ENCODE measurements around the gene CCL17. TPM values are rescaled to one million over a fixed set of nuclear protein-coding genes. Genes with fewer than 3 reads are reported as not detected.

The CCL17 gene
- total and polyA plus RNA-seq, 8 donors, result 1.1 TPM; not detected in 7

GRCh38 chr16:57462209-57462977 is 57.8 kb downstream of the CCL17 start, which contains the start of gene POLR2C:
Gene POLR2C (plus strand): TSS chr16:57462679. CDS start chr16:57462725, 46 bp downstream.
- H3K4me3 ChIP-seq, result peak within 1 kb of the TSS; percentile 70 to 95 (median 77)
- peaks cover 0 to 56% (median 21%) of the 10 kb centered on the region in 3 donors for H3K36me3 ChIP-seq
- H3K27me3 ChIP-seq, result no peaks in the 10 kb centered on the region
- DNase-seq, result peak; percentile 80 to 95 (median 90)
- peak within 1 kb of the TSS; percentile 31 to 65 (median 58) for H3K27ac ChIP-seq
- peaks cover 10 to 13% (median 11%) of the 10 kb centered on the region in 3 donors for H3K4me1 ChIP-seq
- no peaks in the 10 kb centered on the region for H3K9me3 ChIP-seq
- intact Hi-C loops (cut with DNase I), result no loop called here
- no peak for FAIRE-seq
- ATAC-seq, result peak; percentile 95 to 99 (median 98)
- peak; percentile 82 to 96 (median 91) for TF ChIP-seq CTCF (IDR thresholded peaks at IDR 0.05)
- 1% methylated on average over 39 to 47 of the region's 47 CpGs for WGBS, 2 donors

DNA sequence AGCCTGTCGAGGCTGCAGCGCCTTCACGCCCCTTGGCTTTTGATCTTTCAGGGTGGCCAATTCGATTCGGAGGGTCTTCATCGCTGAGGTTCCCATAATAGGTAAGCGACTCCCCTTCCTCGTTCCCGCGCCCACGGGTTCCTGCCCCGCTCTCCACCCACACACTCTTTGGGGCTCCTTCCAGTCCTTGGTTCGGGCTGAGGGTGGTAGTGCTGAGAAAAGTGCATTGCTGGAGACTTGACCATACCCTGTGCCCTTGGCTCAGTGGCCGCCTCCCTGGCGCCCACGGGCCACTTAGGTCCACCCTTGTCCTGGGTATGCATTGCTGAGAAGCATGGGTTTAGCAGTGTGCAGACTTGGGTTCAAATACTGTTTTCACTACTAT is 58.4 kb downstream of the CCL17 start:
- Histone ChIP-seq H3K27me3 (no peaks in the 10 kb centered on the region), H3K4me3 (peak overlapping the region; percentile 70 to 95 (median 77)), H3K27ac (peak overlapping the region; percentile 31 to 65 (median 58)), H3K4me1 (peaks cover 10 to 13% (median 11%) of the 10 kb centered on the region in 3 donors), H3K36me3 (peaks cover 0 to 57% (median 19%) of the 10 kb centered on the region in 3 donors), H3K9me3 (no peaks in the 10 kb centered on the region)
- intact Hi-C loops (cut with DNase I), result no loop called here
- DNase-seq, result peak in 1 of 6 donors; percentile 55
- WGBS, 2 donors, result 0 to 1% methylated on average over 15 to 16 of the region's 16 CpGs
- TF ChIP-seq CTCF (IDR thresholded peaks at IDR 0.05), result no peak
- peak; percentile 35 to 67 (median 56) for ATAC-seq
- FAIRE-seq, result no peak

- no peak for DNase-seq
- Histone ChIP-seq H3K36me3 (peaks cover 2 to 57% (median 21%) of the 10 kb centered on the region in 3 donors), H3K27me3 (no peaks in the 10 kb centered on the region), H3K4me3 (no peak overlapping the region), H3K9me3 (no peaks in the 10 kb centered on the region), H3K27ac (no peak overlapping the region), H3K4me1 (peaks cover 10 to 13% (median 11%) of the 10 kb centered on the region in 3 donors)
- no peak for TF ChIP-seq CTCF (IDR thresholded peaks at IDR 0.05)
- no peak for FAIRE-seq
- no peak for ATAC-seq
- WGBS, 2 donors, result 86 to 87% methylated on average over 2 of the region's 2 CpGs
- intact Hi-C loops (cut with DNase I), result no loop called here
These were observed 60.0 kb downstream of the CCL17 start for GRCh38 chr16:57464523-57464922.

Other genes with a start within 250 kb of the CCL17 start
- gene PSME3IP1, start 218.7 kb upstream of the CCL17 start, total RNA-seq, result 10 to 100 TPM; 27.9 to 39.2 (median 29.7) TPM
- 10 to 100 TPM; 38.5 to 63.3 TPM for gene PSME3IP1, start 218.7 kb upstream of the CCL17 start, polyA plus RNA-seq
- gene RSPRY1, start 218.4 kb upstream of the CCL17 start, total RNA-seq, result 10 to 100 TPM; 16.7 to 21.9 (median 19.2) TPM
- 10 to 100 TPM in 1 of 2 donors, 1 to 10 TPM in 1; 6.9 to 12.5 TPM for gene RSPRY1, start 218.4 kb upstream of the CCL17 start, polyA plus RNA-seq
- gene ARL2BP, start 159.5 kb upstream of the CCL17 start, total RNA-seq, result 10 to 100 TPM; 12.3 to 22.5 (median 14.7) TPM
- gene ARL2BP, start 159.5 kb upstream of the CCL17 start, polyA plus RNA-seq, result 10 to 100 TPM; 10.8 to 20.2 TPM
- 10 to 100 TPM; 10.8 to 29.9 (median 22.5) TPM for gene PLLP, start 120.1 kb upstream of the CCL17 start, total RNA-seq
- gene PLLP, start 120.1 kb upstream of the CCL17 start, polyA plus RNA-seq, result 10 to 100 TPM; 22.2 to 34.3 TPM
- under 1 TPM in 3 of 6 donors, not detected in 3; 0.09 to 0.85 (median 0.16) TPM for gene CCL22, start 46.0 kb upstream of the CCL17 start, total RNA-seq
- under 1 TPM in 1 of 2 donors, not detected in 1; 0.05 TPM for gene CCL22, start 46.0 kb upstream of the CCL17 start, polyA plus RNA-seq
- gene CX3CL1, start 32.3 kb upstream of the CCL17 start, total RNA-seq, result 10 to 100 TPM in 2 of 6 donors, 1 to 10 TPM in 4; 4.6 to 21.3 (median 6.0) TPM
- 10 to 100 TPM in 1 of 2 donors, 1 to 10 TPM in 1; 8.7 to 19.0 TPM for gene CX3CL1, start 32.3 kb upstream of the CCL17 start, polyA plus RNA-seq
- gene CIAPIN1, start 42.6 kb downstream of the CCL17 start, total RNA-seq, result 10 to 100 TPM; 14.5 to 20.9 (median 17.2) TPM
- gene CIAPIN1, start 42.6 kb downstream of the CCL17 start, polyA plus RNA-seq, result 10 to 100 TPM; 11.6 to 23.8 TPM
- gene COQ9, start 42.7 kb downstream of the CCL17 start, total RNA-seq, result 10 to 100 TPM; 17.7 to 31.2 (median 23.4) TPM
- gene COQ9, start 42.7 kb downstream of the CCL17 start, polyA plus RNA-seq, result 10 to 100 TPM; 48.5 to 51.1 TPM
- gene POLR2C, start 57.9 kb downstream of the CCL17 start, total RNA-seq, result 10 to 100 TPM; 21.8 to 26.7 (median 25.1) TPM
- 10 to 100 TPM; 20.4 to 43.9 TPM for gene POLR2C, start 57.9 kb downstream of the CCL17 start, polyA plus RNA-seq
- gene DOK4, start 81.7 kb downstream of the CCL17 start, total RNA-seq, result 10 to 100 TPM in 5 of 6 donors, 1 to 10 TPM in 1; 9.2 to 24.4 (median 13.4) TPM
- gene DOK4, start 81.7 kb downstream of the CCL17 start, polyA plus RNA-seq, result 10 to 100 TPM; 16.7 to 26.4 TPM
- 1 to 10 TPM; 2.2 to 5.8 (median 2.9) TPM for gene CCDC102A, start 131.8 kb downstream of the CCL17 start, total RNA-seq
- 1 to 10 TPM; 2.8 to 3.5 TPM for gene CCDC102A, start 131.8 kb downstream of the CCL17 start, polyA plus RNA-seq
- under 1 TPM; 0.09 to 0.66 (median 0.23) TPM for gene ADGRG5, start 137.9 kb downstream of the CCL17 start, total RNA-seq
- gene ADGRG5, start 137.9 kb downstream of the CCL17 start, polyA plus RNA-seq, result under 1 TPM; 0.19 to 0.38 TPM
- 100 to 1,000 TPM in 1 of 6 donors, 10 to 100 TPM in 5; 51.3 to 102 (median 94.0) TPM for gene ADGRG1, start 223.9 kb downstream of the CCL17 start, total RNA-seq
- gene ADGRG1, start 223.9 kb downstream of the CCL17 start, polyA plus RNA-seq, result 10 to 100 TPM; 36.4 to 47.6 TPM

All from pancreas (tissue), 10 donors.